HepG2 (cell line): ENCODE results near the gene ENTREP1. TPM values are rescaled to one million over a fixed set of nuclear protein-coding genes. Genes with fewer than 3 reads are reported as not detected.

Experiments
- ATAC-seq: fragments of 200-7000 bp; cut with Tn5 transposase; 3 replicates; pipeline ENCODE4 v1.9.1; 2020; ENCODE audit warnings: mild to moderate bottlenecking, moderate library complexity
- BruUV-seq: library from RNA; stranded (reverse); fragments of 400-500 nt; replicated peaks from 2 replicates; lab custom pipeline; 2021; lab: Mats Ljungman, UMichigan
- CTCF ChIA-PET: fragments of 300-600 bp; formaldehyde crosslinking; extraction: SDS; loops from one replicate; lab custom pipeline; 2021; ENCODE audit warnings: low total read pairs, inconsistent platforms, low intra/inter-chr PET ratio; lab: Yijun Ruan, JAX
- POLR2A ChIA-PET: fragments of 350-600 bp; sonication (Branson Sonifier 250); formaldehyde crosslinking; loops from one replicate; lab custom pipeline; 2020; ENCODE audit warnings: antibody characterized with exemption, inconsistent platforms; lab: Yijun Ruan, JAX
- DNase-seq: peaks from one replicate; pipeline ENCODE4 v3.0.0-alpha.2; 2015; ENCODE audit warnings: low spot score
- FAIRE-seq: peaks from 3 replicates; lab custom pipeline; 2011; peaks lifted over from hg19 to GRCh38; lab: Jason Lieb, UNC
- H2AFZ ChIP-seq: one replicate; pipeline ENCODE4 v1.6.1; 2011; ENCODE audit warnings: low read length, inconsistent platforms
- H3K27ac ChIP-seq: fragments of 300-600 bp; 3 replicates; pipeline ENCODE4 v1.8.0; 2011; ENCODE audit warnings: mixed run types, mild to moderate bottlenecking, mixed read lengths, low read length, inconsistent platforms; ENCODE audit not compliant: insufficient read depth; ENCODE audit errors: extremely low read length
- H3K27me3 ChIP-seq, 2 experiments: fragments of 200-600 bp in 1 of 2; 2 replicates in 1 of 2; 3 replicates in 1 of 2; pipeline versions ENCODE4 v1.6.0 to v1.8.0; 2011; ENCODE audit warnings: low read length in 2 of 2, mild to moderate bottlenecking in 2 of 2, moderate library complexity in 2 of 2, inconsistent platforms in 1 of 2; ENCODE audit not compliant: insufficient read depth in 2 of 2, control insufficient read depth in 1 of 2
- H3K36me3 ChIP-seq, 2 experiments: fragments of 200-600 bp in 1 of 2; replicated peaks in 1 of 2; 2 replicates in 1 of 2; 3 replicates in 1 of 2; pipeline versions ENCODE4 v1.5.1 to v1.8.0; 2011; ENCODE audit warnings: low read length in 2 of 2, inconsistent platforms in 1 of 2; ENCODE audit not compliant: insufficient read depth in 2 of 2, control insufficient read depth in 1 of 2
- H3K4me1 ChIP-seq: 2 replicates; pipeline ENCODE4 v1.5.1; 2012; ENCODE audit warnings: low read length, inconsistent platforms; ENCODE audit not compliant: insufficient read depth
- H3K4me2 ChIP-seq: 2 replicates; pipeline ENCODE4 v1.6.0; 2011; ENCODE audit warnings: low read depth, low read length, inconsistent platforms
- H3K4me3 ChIP-seq, 3 experiments: fragments of 200-600 bp in 1 of 3; sonication (generic), shearing (Covaris generic) in 1 of 3; replicated peaks in 1 of 3; 2 replicates each; pipeline ENCODE4 v1.5.1; 2011 to 2016; ENCODE audit warnings: low read length in 3 of 3, inconsistent platforms in 2 of 3, low read depth in 2 of 3, mild to moderate bottlenecking in 2 of 3, control low read depth in 1 of 3, mixed read lengths in 1 of 3; ENCODE audit not compliant: insufficient read depth in 1 of 3
- H3K79me2 ChIP-seq: one replicate; pipeline ENCODE4 v1.6.1; 2011; ENCODE audit warnings: low read length, inconsistent platforms; ENCODE audit not compliant: insufficient read depth
- H3K9ac ChIP-seq: 2 replicates; pipeline ENCODE4 v1.6.0; 2011; ENCODE audit warnings: mild to moderate bottlenecking, low read depth, low read length, inconsistent platforms; ENCODE audit not compliant: insufficient read depth
- H3K9me3 ChIP-seq: 2 replicates; pipeline ENCODE4 v1.5.1; 2012; ENCODE audit warnings: mild to moderate bottlenecking, low read length
- H4K20me1 ChIP-seq: 2 replicates; pipeline ENCODE4 v1.6.0; 2011; ENCODE audit warnings: inconsistent platforms, mild to moderate bottlenecking, low read length, moderate library complexity; ENCODE audit not compliant: insufficient read depth
- AKNA ChIP-seq: sonication (generic); formaldehyde crosslinking; IDR thresholded peaks from 2 replicates; pipeline ENCODE4 v1.4.0; 2020; ENCODE audit warnings: missing genetic modification reagents, borderline replicate concordance
- ATF7-NPFF ChIP-seq: sonication (generic); formaldehyde crosslinking; IDR thresholded peaks from 2 replicates; pipeline ENCODE4 v1.8.1; 2023; ENCODE audit warnings: mild to moderate bottlenecking, low read depth, missing genetic modification reagents, moderate library complexity
- HCFC1 ChIP-seq: fragments of 150-350 bp; IDR thresholded peaks from 2 replicates; pipeline ENCODE4 v1.6.1; 2014; ENCODE audit warnings: low read depth, low read length
- HDAC2 ChIP-seq: sonication (generic); formaldehyde crosslinking; IDR thresholded peaks from 2 replicates; pipeline ENCODE4 v1.4.0; 2020; ENCODE audit warnings: missing genetic modification reagents
- MAZ ChIP-seq, 2 experiments: sonication (generic) in 1 of 2; formaldehyde crosslinking in 1 of 2; IDR thresholded peaks; 2 replicates each; pipeline versions ENCODE4 v1.5.0 to v1.6.1; 2012 to 2020; ENCODE audit warnings: low read depth in 2 of 2, mild to moderate bottlenecking in 2 of 2, borderline replicate concordance in 1 of 2, improper control_type of control experiment in 1 of 2, low read length in 1 of 2, missing genetic modification reagents in 1 of 2, moderate library complexity in 1 of 2
- MLLT10 ChIP-seq: sonication (generic); formaldehyde crosslinking; IDR thresholded peaks from 2 replicates; pipeline ENCODE4 v1.4.0; 2020; ENCODE audit warnings: missing genetic modification reagents
- NFRKB ChIP-seq: fragments of 450-650 bp; IDR thresholded peaks from 2 replicates; pipeline ENCODE4 v1.6.1; 2017
- NR0B2 ChIP-seq: sonication (generic); formaldehyde crosslinking; IDR thresholded peaks from 2 replicates; pipeline ENCODE4 v1.4.0; 2020; ENCODE audit warnings: mild to moderate bottlenecking, missing genetic modification reagents
- RAD51 ChIP-seq: fragments of 450-650 bp; IDR thresholded peaks from 2 replicates; pipeline ENCODE4 v1.6.1; 2016; ENCODE audit warnings: borderline replicate concordance
- RELA ChIP-seq: sonication (generic); formaldehyde crosslinking; IDR thresholded peaks from 2 replicates; pipeline ENCODE4 v1.4.0; 2020; ENCODE audit warnings: missing genetic modification reagents
- SMARCC2 ChIP-seq: fragments of 450-650 bp; IDR thresholded peaks from 2 replicates; pipeline ENCODE4 v1.6.1; 2017; ENCODE audit warnings: antibody characterized with exemption, mild to moderate bottlenecking
- SRSF1 ChIP-seq: fragments of 200-400 bp; formaldehyde crosslinking; optimal IDR thresholded peaks from 2 replicates; pipeline ENCODE3; 2017; ENCODE audit warnings: mild to moderate bottlenecking, low read depth, low read length, moderate library complexity
- TRIM22 ChIP-seq: fragments of 450-650 bp; IDR thresholded peaks from 2 replicates; pipeline ENCODE4 v1.6.1; 2017
- UBTF ChIP-seq: sonication (generic); formaldehyde crosslinking; IDR thresholded peaks from 2 replicates; pipeline ENCODE4 v1.4.0; 2020; ENCODE audit warnings: mild to moderate bottlenecking, missing genetic modification reagents
- ZNF263 ChIP-seq: sonication (generic); formaldehyde crosslinking; IDR thresholded peaks from 2 replicates; pipeline ENCODE4 v1.4.0; 2020; ENCODE audit warnings: missing genetic modification reagents
- ZNF3 ChIP-seq: IDR thresholded peaks from 2 replicates; pipeline ENCODE4 v1.7.0; 2017; ENCODE audit warnings: inconsistent platforms
- ZNF354B ChIP-seq: sonication (generic); formaldehyde crosslinking; IDR thresholded peaks from 2 replicates; pipeline ENCODE4 v1.8.0; 2022; ENCODE audit warnings: mild to moderate bottlenecking, missing genetic modification reagents
- ZNF670 ChIP-seq: sonication (generic); formaldehyde crosslinking; IDR thresholded peaks from 2 replicates; pipeline ENCODE4 v1.8.0; 2022; ENCODE audit warnings: mild to moderate bottlenecking, missing genetic modification reagents, borderline replicate concordance
- WGBS: methylation state at CpG from one replicate; pipeline ENCODE4 v1.1.6; 2017; ENCODE audit warnings: low lambda C conversion rate; 5-methylcytosine and 5-hydroxymethylcytosine counted together
- in situ Hi-C: cut with HindIII; loops from 2 replicates; pipeline ENCODE4 v1.10.0; 2017; ENCODE audit warnings: low pct_unique_long_range_greater_than_20kb; ENCODE audit not compliant: extremely low pct_ligation_motif_present
- intact Hi-C: fragments of 100-400 bp; cut with micrococcal nuclease; formaldehyde crosslinking; loops from one replicate; pipeline ENCODE4 v1.10.0; 2022; ENCODE audit not compliant: unreplicated experiment
- polyA plus RNA-seq, 8 experiments: library from polyadenylated mRNA; depleted of rRNA in 3 of 8; stranded (reverse) in 7 of 8; unstranded in 1 of 8; fragments of >200 nt; fragmentation: Illumina TruSeq in 4 of 8; extraction: Trizol in 4 of 8; gene quantifications; 2 replicates each; pipeline versions ENCODE4 v1.2.1 to v1.2.3, GENCODE V29; 2011 to 2016; ENCODE audit warnings: low read depth in 4 of 8, missing spikeins in 1 of 8, mixed read lengths in 1 of 8; ENCODE audit not compliant: insufficient read depth in 1 of 8
- total RNA-seq, 5 experiments: library from RNA; depleted of rRNA; stranded (reverse); fragments of >200 nt; fragmentation: Illumina TruSeq; extraction: Trizol; gene quantifications; 2 replicates each; pipeline ENCODE4 v1.2.3, GENCODE V29; 2016; ENCODE audit warnings: low read depth in 1 of 5

The ENTREP1 gene
- total and polyA plus RNA-seq, 2 of the 13 experiments (the other 11 are each of a cell fraction or from before 2014, with no cell fraction given) = not detected

- H2AFZ ChIP-seq = no peak overlapping the region
- H3K4me2 ChIP-seq = no peak overlapping the region
- no peaks in the 10 kb centered on the region for H3K79me2 ChIP-seq
- FAIRE-seq (no peak), DNase-seq (no peak), ATAC-seq (no peak)
- H3K9me3 ChIP-seq = no peaks in the 10 kb centered on the region
- no peaks in the 10 kb centered on the region for H3K36me3 ChIP-seq
- no peak overlapping the region for H3K4me3 ChIP-seq
- H4K20me1 ChIP-seq = no peaks in the 10 kb centered on the region
- ChIA-PET POLR2A (no interaction called here), CTCF (no interaction called here)
- no peaks in the 10 kb centered on the region for H3K4me1 ChIP-seq
- TF ChIP-seq MLLT10 (CRISPR knock-in tag) (no peak), RELA (no peak), UBTF (CRISPR knock-in tag) (no peak), SMARCC2 (no peak), SRSF1 (no peak), ZNF670 (CRISPR knock-in tag) (no peak), ZNF3 (CRISPR knock-in tag) (no peak), AKNA (CRISPR knock-in tag) (no peak), NFRKB (no peak), HDAC2 (CRISPR knock-in tag) (no peak), ZNF354B (no peak), TRIM22 (no peak), ZNF263 (CRISPR knock-in tag) (no peak), NR0B2 (CRISPR knock-in tag) (no peak), MAZ (IDR thresholded peaks at IDR 0.05; ENCODE audit: borderline replicate concordance, low read depth, low read length) (no peak), MAZ (CRISPR knock-in tag; IDR thresholded peaks at IDR 0.05; ENCODE audit: low read depth) (no peak), RAD51 (no peak), ATF7-NPFF (CRISPR knock-in tag) (no peak), HCFC1 (no peak)
- in situ Hi-C loops (loop anchor here (25.0 kb wide), 1 partner anchor 483 kb away; no protein-coding TSS in a partner anchor), intact Hi-C loops (loop anchor here (10.0 kb wide), 2 partner anchors 226 to 316 kb away; no protein-coding TSS in a partner anchor)
- no peak overlapping the region for H3K27ac ChIP-seq
- 8% methylated on average over 6 of the region's 6 CpGs for WGBS
- H3K27me3 ChIP-seq = peaks cover 5 to 20% of the 10 kb centered on the region in 2 experiments; a peak in 3 of 5 replicates
- H3K9ac ChIP-seq = no peak overlapping the region
- no TSS peak for BruUV-seq
Measured at GRCh38 chr9:69429281-69429680, 104.3 kb downstream of the ENTREP1 start.
